Measurements from ENCODE around the gene TLX2. TPM values are rescaled to one million over a fixed set of nuclear protein-coding genes. Genes with fewer than 3 reads are reported as not detected.

Gene TLX2
- total RNA-seq, 6 donors from 2014 or later, result 0.26 to 2.6 TPM; not detected in 4

- DNase-seq, result no peak
- TF ChIP-seq EP300 (IDR thresholded peaks at IDR 0.05) (no peak), POLR2AphosphoS5 (IDR thresholded peaks at IDR 0.05) (no peak), POLR2A (IDR thresholded peaks at IDR 0.05) (no peak), CTCF (IDR thresholded peaks at IDR 0.05) (no peak)
- WGBS, 2 donors, result 70% methylated on average over 13 of the region's 13 CpGs
- peak overlapping the region in 2 of 4 donors; percentile 47 to 49 for H3K4me3 ChIP-seq
- no peak overlapping the region for H3K27ac ChIP-seq
- no peak for ATAC-seq (ENCODE audit: low FRiP score in 2 of 2)
- H3K36me3 ChIP-seq, result no peaks in the 10 kb centered on the region
- H3K27me3 ChIP-seq, result peaks cover 6 to 56% (median 44%) of the 10 kb centered on the region in 4 donors
- peaks cover 25 to 31% (median 29%) of the 10 kb centered on the region in 4 donors for H3K4me1 ChIP-seq
- no peaks in the 10 kb centered on the region for H3K9me3 ChIP-seq
These were observed 2.4 kb downstream of the TLX2 start for GRCh38 chr2:74516650-74517049.

GRCh38 chr2:74522516-74522915 is 8.3 kb downstream of the TLX2 start:
- Histone ChIP-seq H3K9me3 (no peaks in the 10 kb centered on the region), H3K27ac (no peak overlapping the region), H3K36me3 (peaks cover 15 to 21% (median 19%) of the 10 kb centered on the region in 4 donors), H3K4me3 (no peak overlapping the region), H3K4me1 (peaks cover 0 to 2% (median under 1%) of the 10 kb centered on the region in 4 donors), H3K27me3 (no peaks in the 10 kb centered on the region)
- 67 to 79% methylated on average over 3 of the region's 3 CpGs for WGBS, 2 donors
- TF ChIP-seq POLR2AphosphoS5 (IDR thresholded peaks at IDR 0.05), result no peak
- no peak for TF ChIP-seq EP300 (IDR thresholded peaks at IDR 0.05)
- TF ChIP-seq POLR2A (IDR thresholded peaks at IDR 0.05), result no peak
- no peak for TF ChIP-seq CTCF (IDR thresholded peaks at IDR 0.05)
- DNase-seq (no peak), ATAC-seq (ENCODE audit: low FRiP score in 2 of 2) (no peak)

GRCh38 chr2:74524005-74524404 is 9.8 kb downstream of the TLX2 start:
- Histone ChIP-seq H3K4me3 (no peak overlapping the region), H3K27me3 (no peaks in the 10 kb centered on the region), H3K27ac (no peak overlapping the region), H3K36me3 (peaks cover 16 to 28% (median 24%) of the 10 kb centered on the region in 4 donors), H3K9me3 (no peaks in the 10 kb centered on the region), H3K4me1 (peaks cover 10 to 16% (median 13%) of the 10 kb centered on the region in 4 donors)
- TF ChIP-seq POLR2A (IDR thresholded peaks at IDR 0.05) (no peak), CTCF (IDR thresholded peaks at IDR 0.05) (no peak), EP300 (IDR thresholded peaks at IDR 0.05) (no peak), POLR2AphosphoS5 (IDR thresholded peaks at IDR 0.05) (no peak)
- WGBS, 2 donors, result 81 to 91% methylated on average over 6 to 9 of the region's 9 CpGs
- no peak for ATAC-seq (ENCODE audit: low FRiP score in 2 of 2)
- no peak for DNase-seq

- Histone ChIP-seq H3K4me1 (peaks cover 10 to 16% (median 14%) of the 10 kb centered on the region in 4 donors), H3K27ac (no peak overlapping the region), H3K36me3 (peaks cover 16 to 28% (median 24%) of the 10 kb centered on the region in 4 donors), H3K4me3 (no peak overlapping the region), H3K27me3 (no peaks in the 10 kb centered on the region), H3K9me3 (no peaks in the 10 kb centered on the region)
- 89 to 96% methylated on average over 8 to 10 of the region's 10 CpGs for WGBS, 2 donors
- ATAC-seq (ENCODE audit: low FRiP score in 2 of 2) (no peak), DNase-seq (no peak)
- TF ChIP-seq EP300 (IDR thresholded peaks at IDR 0.05), result no peak
- TF ChIP-seq CTCF (IDR thresholded peaks at IDR 0.05), result no peak
- no peak for TF ChIP-seq POLR2AphosphoS5 (IDR thresholded peaks at IDR 0.05)
- no peak for TF ChIP-seq POLR2A (IDR thresholded peaks at IDR 0.05)
These were observed 10.9 kb downstream of the TLX2 start for GRCh38 chr2:74524955-74525716.
